Colonic mucosa (tissue), 4 donors: ENCODE results near the gene NPLOC4. TPM values are rescaled to one million over a fixed set of nuclear protein-coding genes. Genes with fewer than 3 reads are reported as not detected.
"Not testable (repeated sequence)": the region's sequence is repeated elsewhere in the genome, so short reads cannot be mapped to it uniquely, and the experiment has no call there.

Source experiments
- DNase-seq: peaks from one replicate; pipeline ENCODE4 v3.0.0-alpha.2; 2020
- H3K27ac ChIP-seq: fragments of 200-600 bp; one replicate; pipeline ENCODE4 v1.8.0; 2021
- H3K27me3 ChIP-seq: fragments of 200-600 bp; one replicate; pipeline ENCODE4 v1.8.0; 2021
- H3K36me3 ChIP-seq: fragments of 200-600 bp; one replicate; pipeline ENCODE4 v1.8.0; 2021
- H3K4me1 ChIP-seq: fragments of 200-600 bp; one replicate; pipeline ENCODE4 v1.8.0; 2021; ENCODE audit warnings: mild to moderate bottlenecking
- H3K4me3 ChIP-seq: fragments of 200-600 bp; one replicate; pipeline ENCODE4 v1.8.0; 2021
- H3K9ac ChIP-seq, 2 donors: one replicate each; pipeline ENCODE4 v1.7.0; 2013; ENCODE audit warnings: control low read depth in 2 of 2, low read depth in 2 of 2, low read length in 2 of 2
- H3K9me3 ChIP-seq: fragments of 200-600 bp; one replicate; pipeline ENCODE4 v1.8.0; 2021
- intact Hi-C: fragments of 100-400 bp; cut with DNase I; formaldehyde crosslinking; loops from one replicate; pipeline ENCODE4 v1.14.1; 2022
- total RNA-seq, 2 donors: library from RNA; stranded (reverse); fragmentation: NEBNext Ultra II Directional in 1 of 2; extraction: Animal tissue kit (Norgen Biotek cat#: 25700) in 1 of 2; gene quantifications; one replicate each; pipeline ENCODE4 v1.2.1, GENCODE V29; 2021
- TF ChIP-seq, protein P1 (sequence below): fragments of 200-600 bp; IDR thresholded peaks from one replicate; pipeline ENCODE4 v1.8.0; 2022; ENCODE audit warnings: antibody characterized with exemption, mild to moderate bottlenecking
- donor health status: healthy.
- donor health status: DM: no; HTN: no; CAD: no.
- donor health status: DM: no; HTN: no; CAD: no.

NPLOC4 gene
- total RNA-seq, 2 donors from 2014 or later: 69.8 to 74.1 TPM

DNA sequence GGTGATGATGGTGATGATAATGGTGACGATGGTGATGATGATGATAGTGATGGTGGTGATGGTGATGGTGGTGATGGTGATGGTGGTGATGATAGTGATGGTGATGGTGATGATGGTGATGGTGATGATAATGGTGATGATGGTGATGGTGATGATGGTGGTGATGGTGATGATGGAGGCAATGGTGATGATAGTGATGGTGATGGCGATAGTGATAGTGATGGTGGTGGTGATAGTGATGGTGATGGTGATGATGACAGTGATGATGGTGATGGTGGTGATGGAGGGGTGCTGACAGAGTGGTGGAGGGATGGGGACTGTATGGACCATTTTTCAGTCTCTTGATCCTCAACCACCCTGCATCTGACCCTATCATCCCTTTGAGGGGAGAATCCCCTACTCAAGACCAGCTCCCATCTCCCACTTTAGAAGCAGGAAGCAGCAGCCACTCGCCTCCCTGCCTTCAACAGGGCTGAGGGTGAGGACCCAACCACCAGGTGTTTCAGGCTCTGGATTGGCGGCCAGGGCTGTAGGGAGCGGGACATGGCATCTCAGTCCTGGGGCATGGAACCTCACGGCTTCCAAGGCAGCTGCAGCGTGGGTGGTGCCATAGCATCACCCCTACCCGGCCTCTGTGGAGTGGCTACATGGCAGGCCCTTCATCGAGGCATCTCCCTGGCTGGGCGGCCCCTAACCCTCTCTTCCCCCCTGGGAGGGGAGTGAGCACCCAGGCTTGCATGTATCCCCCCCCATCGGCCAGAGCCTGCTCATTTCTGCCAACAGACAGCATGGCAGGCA is 104.2 kb downstream of the NPLOC4 start:
- Histone ChIP-seq H3K27me3 (peaks cover 38% of the 10 kb centered on the region), H3K9me3 (no peaks in the 10 kb centered on the region), H3K4me1 (peaks cover 13% of the 10 kb centered on the region), H3K27ac (no peak overlapping the region), H3K36me3 (no peaks in the 10 kb centered on the region), H3K9ac (no peak overlapping the region), H3K4me3 (no peak overlapping the region)
- intact Hi-C loops: no loop called here
- no peak for DNase-seq
- TF ChIP-seq, protein P1, sequence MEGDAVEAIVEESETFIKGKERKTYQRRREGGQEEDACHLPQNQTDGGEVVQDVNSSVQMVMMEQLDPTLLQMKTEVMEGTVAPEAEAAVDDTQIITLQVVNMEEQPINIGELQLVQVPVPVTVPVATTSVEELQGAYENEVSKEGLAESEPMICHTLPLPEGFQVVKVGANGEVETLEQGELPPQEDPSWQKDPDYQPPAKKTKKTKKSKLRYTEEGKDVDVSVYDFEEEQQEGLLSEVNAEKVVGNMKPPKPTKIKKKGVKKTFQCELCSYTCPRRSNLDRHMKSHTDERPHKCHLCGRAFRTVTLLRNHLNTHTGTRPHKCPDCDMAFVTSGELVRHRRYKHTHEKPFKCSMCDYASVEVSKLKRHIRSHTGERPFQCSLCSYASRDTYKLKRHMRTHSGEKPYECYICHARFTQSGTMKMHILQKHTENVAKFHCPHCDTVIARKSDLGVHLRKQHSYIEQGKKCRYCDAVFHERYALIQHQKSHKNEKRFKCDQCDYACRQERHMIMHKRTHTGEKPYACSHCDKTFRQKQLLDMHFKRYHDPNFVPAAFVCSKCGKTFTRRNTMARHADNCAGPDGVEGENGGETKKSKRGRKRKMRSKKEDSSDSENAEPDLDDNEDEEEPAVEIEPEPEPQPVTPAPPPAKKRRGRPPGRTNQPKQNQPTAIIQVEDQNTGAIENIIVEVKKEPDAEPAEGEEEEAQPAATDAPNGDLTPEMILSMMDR: no peak

DNA sequence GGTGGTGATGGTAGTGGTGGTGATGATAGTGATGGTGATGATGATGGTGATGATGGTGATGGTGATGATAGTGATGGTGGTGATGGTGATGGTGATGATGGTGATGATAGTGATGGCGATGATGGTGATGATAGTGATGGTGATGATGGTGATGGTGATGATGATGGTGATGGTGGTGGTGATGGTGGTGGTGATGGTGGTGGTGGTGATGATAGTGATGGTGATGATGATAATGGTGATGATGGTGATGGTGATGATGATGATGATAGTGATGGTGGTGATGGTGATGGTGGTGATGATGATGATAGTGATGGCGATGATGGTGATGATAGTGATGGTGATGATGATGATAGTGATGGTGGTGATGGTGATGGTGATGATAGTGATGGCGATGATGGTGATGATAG is 104.9 kb downstream of the NPLOC4 start:
- H3K27me3 ChIP-seq: peaks cover 38% of the 10 kb centered on the region
- intact Hi-C loops, H3K36me3 ChIP-seq: not testable (repeated sequence)

GRCh38 chr17:81531013-81531412 is 105.9 kb downstream of the NPLOC4 start:
- H3K4me3 ChIP-seq, H3K36me3 ChIP-seq, intact Hi-C loops, H3K4me1 ChIP-seq, H3K9ac ChIP-seq, DNase-seq, H3K9me3 ChIP-seq, H3K27ac ChIP-seq: not testable (repeated sequence)
- H3K27me3 ChIP-seq: peaks cover 38% of the 10 kb centered on the region

More for the DNA sequence above, 104.9 kb downstream of the NPLOC4 start:
- H3K9me3 ChIP-seq, H3K9ac ChIP-seq, H3K4me1 ChIP-seq, H3K27ac ChIP-seq, H3K4me3 ChIP-seq, DNase-seq: not testable (repeated sequence)

DNA sequence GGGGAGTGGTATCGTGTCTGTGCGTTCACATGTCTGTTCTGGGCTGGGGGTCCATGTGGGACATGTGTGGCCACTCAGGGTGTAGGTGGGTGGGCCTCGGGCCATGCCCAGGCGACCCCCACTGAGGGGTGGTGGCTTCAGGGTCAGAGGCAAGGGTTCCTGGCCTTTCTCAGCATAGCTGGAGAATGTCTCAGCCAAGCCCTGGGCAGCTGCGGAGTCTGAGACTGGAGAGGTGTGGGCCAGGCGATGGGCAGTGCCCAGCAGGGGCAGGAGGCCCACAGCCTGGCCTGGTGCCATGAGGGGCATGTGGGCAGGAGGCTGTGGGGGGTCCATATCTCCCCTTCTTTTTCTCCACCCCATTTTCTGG is 107.5 kb downstream of the NPLOC4 start:
- TF ChIP-seq, protein P1: no peak
- no peak for DNase-seq
- Histone ChIP-seq H3K27me3 (peaks cover 41% of the 10 kb centered on the region), H3K27ac (no peak overlapping the region), H3K4me3 (no peak overlapping the region), H3K9me3 (no peaks in the 10 kb centered on the region), H3K36me3 (no peaks in the 10 kb centered on the region), H3K9ac (no peak overlapping the region), H3K4me1 (no peaks in the 10 kb centered on the region)
- intact Hi-C loops: no loop called here

- Histone ChIP-seq H3K4me1 (no peaks in the 10 kb centered on the region), H3K36me3 (no peaks in the 10 kb centered on the region), H3K9me3 (no peaks in the 10 kb centered on the region), H3K27me3 (peaks cover 41% of the 10 kb centered on the region), H3K27ac (no peak overlapping the region), H3K4me3 (no peak overlapping the region), H3K9ac (no peak overlapping the region)
- TF ChIP-seq, protein P1: no peak
- intact Hi-C loops: no loop called here
- no peak for DNase-seq
Observed at GRCh38 chr17:81528651-81529436, 108.1 kb downstream of the NPLOC4 start.

DNA sequence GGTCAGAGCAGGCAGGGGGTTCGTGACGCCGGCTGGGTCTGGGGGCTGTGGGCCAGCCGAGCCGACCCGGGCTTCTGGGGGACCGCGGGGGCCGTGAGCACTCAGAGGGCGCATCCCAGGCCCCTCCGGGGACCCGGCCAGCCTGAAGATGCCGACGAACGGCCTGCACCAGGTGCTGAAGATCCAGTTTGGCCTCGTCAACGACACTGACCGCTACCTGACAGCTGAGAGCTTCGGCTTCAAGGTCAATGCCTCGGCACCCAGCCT is 108.6 kb downstream of the NPLOC4 start:
- peaks cover 41% of the 10 kb centered on the region for H3K27me3 ChIP-seq
- no peak overlapping the region for H3K27ac ChIP-seq
- intact Hi-C loops: no loop called here
- H3K9ac ChIP-seq: no peak overlapping the region
- H3K36me3 ChIP-seq: no peaks in the 10 kb centered on the region
- H3K4me1 ChIP-seq: no peaks in the 10 kb centered on the region
- no peaks in the 10 kb centered on the region for H3K9me3 ChIP-seq
- DNase-seq: no peak
- no peak overlapping the region for H3K4me3 ChIP-seq
- TF ChIP-seq, protein P1: no peak
